HG02981 (cell line): Measurements from ENCODE around the gene DLG5.

ENCODE experiments used
- ATAC-seq: cut with Tn5 transposase; IDR thresholded peaks from one replicate; pipeline ENCODE4 v1.9.1; 2021; ENCODE audit warnings: mild to moderate bottlenecking, moderate library complexity; ENCODE audit not compliant: unreplicated experiment

The DLG5 gene

DNA sequence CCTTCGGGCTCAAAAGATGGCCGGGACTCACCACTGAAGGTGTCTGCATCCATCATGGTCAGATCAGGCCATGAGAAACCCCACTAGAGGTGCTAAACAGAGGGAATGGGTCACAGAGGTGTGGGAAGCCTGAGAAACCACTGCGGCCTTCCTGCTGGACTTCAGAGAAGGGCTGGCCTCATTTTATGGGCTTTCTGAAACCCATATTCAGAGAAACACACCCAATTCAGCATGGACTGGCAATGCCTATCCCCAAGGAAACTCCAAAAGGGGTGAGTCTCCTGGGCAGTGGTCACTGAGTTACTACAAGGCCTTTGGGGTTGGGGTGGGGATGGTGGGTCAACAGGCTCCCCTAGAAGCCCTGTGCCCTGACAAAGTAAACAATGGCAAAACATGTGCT, 58.0 kb downstream of the DLG5 start:
- no peak for ATAC-seq

DNA sequence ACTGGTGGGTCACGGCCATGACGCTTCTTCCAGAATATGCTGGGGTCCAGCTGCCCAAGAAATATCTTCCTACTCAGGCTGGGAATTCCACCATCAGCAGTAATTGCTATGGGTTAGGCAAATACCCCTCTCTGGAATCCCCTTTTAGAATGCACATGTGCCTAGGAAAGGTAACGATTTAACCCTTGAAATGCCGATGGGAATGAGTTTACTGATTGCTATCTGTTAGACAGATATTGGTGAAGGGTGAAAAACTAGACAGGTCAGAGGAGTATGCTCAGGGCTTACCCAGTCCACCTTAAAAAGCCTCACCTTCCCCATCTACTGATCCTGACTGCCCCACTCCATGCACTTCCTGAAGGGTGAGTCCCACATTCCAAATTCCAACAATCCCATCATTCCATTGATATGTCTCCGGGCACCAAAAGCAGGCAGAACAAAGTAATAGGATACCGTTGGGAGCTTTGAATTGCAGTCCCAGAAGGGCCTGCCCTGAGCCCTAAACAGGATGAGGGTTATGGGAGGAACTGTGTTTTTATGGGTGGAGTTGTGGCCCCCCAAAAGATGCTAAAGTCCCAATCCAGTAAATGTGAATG, 59.3 kb downstream of the DLG5 start:
- no peak for ATAC-seq

DNA sequence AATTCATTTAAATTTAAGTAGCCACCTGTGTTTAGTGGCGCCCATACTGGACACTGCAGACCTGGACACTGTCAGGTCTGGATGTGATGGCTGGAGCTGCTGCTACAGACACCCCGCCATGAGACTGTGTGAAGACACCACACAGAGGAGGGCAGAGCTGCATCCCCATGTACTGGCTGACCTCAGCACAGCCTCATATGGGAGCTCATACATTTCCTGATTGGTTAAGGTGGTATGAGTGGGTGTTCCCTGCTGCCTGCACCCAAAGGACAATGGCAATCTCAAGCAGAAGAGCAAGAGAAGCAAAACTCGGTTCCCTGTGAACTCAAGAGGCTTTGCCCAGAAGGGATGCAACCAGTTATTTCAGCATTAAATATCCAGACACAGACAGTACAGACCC, 60.0 kb downstream of the DLG5 start:
- no peak for ATAC-seq

DNA sequence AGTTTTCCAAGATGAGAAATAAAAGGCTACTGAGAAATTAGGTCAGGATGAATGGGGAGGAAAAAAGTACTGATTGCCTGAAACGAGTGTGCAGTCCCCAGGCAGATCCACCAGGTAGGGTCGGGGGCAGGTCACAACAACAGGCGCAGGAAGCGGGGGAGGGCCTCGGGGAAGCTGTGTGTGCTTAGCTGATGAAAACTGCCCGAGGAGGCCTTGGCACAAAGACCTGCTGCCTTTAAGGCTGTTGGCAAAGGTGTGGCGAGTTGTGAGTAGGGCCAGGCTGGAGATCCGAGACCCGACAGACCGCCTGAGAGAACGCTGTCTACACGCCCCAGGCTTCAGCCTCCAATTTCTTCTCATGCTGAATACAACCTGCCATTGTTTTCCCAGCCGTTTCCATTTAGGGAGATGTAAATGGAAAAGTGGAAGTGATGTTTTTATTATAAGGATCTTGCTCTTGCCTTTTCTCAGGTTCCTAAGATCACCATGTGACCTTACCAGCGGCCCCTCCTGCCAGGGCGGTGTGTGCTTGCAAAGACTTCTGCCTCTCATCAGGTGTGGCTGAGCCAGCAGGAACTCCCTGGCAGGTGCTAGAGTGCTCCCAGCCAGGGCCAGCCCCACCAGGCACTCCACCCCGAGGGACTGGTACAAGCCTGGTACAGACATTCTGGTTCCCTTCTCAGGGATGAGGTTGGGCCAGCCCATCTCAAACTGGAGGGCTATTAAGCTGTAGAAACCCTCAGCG, 60.8 kb downstream of the DLG5 start:
- no peak for ATAC-seq

DNA sequence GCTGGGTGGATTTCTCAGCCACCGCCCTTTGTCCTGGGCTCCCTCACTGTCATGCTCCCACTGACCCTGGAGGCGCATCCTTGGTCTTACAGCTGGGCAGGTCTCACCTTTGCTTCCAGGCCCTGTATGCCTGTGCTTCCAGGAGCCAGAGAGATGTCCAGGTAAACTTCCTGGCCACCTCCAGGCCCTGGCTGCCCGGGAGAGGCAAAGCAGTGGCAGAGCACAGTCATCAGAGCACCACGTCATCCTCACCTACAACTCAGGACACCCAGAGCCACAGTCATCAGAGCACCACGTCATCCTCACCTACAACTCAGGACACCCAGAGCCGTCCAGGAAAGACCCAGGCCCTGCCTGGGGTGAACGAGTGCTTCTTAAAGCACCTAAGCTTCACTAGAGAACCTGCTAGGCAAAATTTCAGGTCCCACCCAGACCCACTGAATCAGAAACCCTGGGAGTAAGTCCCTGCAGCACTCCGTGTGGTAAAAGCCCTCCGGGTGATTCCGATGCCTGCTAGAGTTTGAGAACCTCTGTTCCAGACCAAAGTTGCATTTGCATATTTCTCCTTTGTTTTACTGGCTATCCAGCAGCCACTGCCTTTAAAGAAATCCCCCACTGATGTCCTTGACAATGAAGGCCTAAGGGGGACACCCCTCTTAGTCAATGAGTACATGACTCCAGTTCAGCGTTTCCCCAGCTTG, 62.3 kb downstream of the DLG5 start:
- ATAC-seq = no peak

DNA sequence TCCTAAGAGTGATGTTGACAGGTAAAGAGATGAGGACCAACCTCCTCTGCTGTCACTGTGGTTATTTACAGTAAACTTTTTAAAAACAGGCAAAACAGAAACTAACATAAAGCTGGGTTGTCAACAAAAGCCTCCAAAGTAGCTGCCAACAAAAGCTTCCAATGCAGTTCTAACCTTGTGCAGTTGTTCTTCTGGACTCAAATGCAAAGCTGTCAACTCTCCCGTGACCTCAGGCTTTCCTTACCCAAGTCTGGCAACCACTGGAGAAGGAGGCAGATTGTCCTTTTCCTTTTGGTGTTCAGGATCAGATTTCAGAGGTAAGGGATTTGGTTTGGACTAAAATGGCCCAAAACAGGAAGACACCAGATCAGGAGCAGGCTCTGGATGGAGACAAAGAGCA, 63.1 kb downstream of the DLG5 start:
- ATAC-seq = no peak

DNA sequence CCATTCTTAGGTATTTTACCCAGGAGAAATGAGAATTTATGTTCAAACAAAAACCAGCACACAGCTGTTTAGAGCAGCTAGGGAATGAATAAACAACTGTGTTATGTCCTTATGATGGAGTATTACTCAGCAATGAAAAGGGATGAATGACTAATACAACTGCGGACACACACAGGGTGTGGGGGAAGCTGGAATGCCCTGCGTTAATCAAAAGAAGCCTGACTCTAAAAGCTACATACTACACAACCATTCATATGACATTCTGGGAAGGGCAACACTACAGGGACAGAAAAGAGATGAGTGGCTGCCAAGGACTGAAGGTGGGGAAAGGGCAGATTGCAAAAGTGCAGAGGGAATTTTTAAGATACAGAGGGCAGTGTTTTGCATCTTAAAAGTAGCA, 64.0 kb downstream of the DLG5 start:
- no peak for ATAC-seq

DNA sequence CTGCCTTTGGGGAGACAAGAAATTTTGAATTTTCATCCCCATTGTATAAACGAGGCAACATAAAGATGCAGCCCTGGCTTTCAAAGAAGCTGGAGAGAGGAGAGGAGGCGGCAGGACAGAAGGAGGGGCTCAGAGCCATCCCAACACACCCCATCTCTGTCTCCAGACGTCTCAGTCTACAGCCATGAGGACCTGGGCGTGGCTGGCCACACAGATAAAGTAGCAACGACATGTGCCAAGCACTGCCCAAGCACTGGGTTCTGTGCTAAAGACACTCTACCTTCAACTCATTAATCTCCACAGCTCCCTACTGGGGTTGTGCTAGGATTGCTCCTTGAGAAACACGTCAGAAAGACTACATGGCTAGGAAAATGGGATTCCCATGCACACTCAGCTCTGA, 65.2 kb downstream of the DLG5 start:
- ATAC-seq = no peak

DNA sequence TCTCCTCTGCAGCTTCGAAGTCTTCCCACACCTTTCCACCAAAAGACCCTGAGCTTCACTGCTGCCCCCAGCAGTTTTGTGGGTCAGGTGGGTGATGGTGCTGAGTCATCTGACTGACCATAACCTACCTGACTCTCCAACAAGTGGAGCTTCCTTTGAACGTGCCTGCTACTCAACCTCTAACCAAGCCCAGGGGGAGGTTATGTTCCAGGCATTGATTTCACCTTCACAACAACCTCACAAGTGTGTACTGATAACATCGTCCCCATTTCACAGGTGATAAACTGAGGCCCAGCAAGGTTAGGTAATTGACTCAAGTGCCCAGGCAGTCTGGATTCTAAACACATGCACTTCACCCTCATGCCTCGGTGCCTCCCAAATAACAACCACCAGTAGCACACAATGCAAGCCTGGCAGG, 66.7 kb downstream of the DLG5 start:
- ATAC-seq = no peak

DNA sequence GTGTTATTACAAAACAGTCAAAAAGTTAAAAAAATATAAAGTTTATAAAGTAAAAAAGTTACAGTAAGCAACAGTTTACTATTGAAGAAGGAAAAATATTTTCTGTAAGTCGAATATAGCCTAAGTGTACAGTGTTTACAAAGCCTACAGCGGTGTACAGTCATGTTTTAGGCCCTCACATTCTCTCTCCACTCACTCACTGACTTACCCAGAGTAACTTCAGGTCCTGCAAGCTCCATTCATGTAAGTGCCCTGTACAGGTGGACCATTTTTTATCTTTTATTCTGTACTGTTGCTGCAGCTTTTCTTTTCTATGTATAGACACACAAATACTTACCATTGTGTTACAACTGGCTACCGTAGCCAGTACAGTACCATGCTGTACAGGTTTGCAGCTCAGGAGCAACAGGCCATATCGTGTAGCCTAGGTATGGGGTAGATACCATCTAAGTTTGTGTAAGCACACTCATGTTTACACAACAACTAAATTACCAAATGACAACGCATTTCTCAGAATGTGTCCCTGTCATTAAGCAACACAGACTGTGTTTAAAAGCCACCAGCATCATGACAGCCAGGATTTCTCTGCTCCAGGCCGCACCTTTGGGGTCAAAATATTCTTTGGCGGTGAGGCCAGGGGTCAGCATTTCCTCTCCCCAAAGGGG, 67.2 kb downstream of the DLG5 start:
- ATAC-seq = no peak

DNA sequence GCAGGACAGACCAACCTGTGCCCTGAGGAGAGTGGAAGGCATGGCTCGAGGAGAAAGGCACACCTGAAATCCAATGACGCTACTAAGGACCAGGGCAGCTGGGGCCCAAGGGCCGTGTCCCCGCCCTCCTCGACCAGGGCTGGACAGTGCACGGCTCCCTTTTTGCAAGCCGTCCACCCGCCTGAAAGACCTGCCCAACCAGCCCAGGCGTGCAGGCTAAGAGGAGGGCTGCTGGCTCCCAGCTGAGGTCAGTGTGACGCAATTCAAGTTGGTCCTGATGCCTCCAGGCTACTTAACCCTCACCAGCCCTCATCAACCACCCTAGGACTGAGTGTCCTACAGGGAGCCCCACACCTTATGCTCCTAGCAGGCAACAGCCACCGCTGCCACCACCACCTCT, 69.3 kb downstream of the DLG5 start:
- ATAC-seq = no peak

DNA sequence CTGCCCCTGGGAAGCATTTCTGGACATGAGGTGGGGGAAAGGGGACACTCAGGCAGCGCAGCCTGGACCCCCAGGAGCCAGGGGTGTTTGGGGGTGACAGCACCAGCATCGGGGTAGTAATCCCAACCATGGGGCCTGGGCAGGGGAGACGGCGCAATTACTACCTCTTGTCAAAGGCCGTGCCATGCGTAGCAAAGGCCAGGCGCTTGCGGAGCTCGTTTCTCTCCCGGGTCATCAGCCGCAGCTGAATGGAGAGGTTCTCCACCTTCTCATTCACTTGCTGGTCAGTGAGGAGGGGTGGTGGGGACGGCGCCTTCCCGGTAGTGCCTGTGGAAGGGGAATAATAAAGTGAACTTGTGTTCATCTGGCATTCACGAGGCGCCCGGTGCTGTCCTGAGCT, 70.0 kb downstream of the DLG5 start:
- ATAC-seq = no peak

DNA sequence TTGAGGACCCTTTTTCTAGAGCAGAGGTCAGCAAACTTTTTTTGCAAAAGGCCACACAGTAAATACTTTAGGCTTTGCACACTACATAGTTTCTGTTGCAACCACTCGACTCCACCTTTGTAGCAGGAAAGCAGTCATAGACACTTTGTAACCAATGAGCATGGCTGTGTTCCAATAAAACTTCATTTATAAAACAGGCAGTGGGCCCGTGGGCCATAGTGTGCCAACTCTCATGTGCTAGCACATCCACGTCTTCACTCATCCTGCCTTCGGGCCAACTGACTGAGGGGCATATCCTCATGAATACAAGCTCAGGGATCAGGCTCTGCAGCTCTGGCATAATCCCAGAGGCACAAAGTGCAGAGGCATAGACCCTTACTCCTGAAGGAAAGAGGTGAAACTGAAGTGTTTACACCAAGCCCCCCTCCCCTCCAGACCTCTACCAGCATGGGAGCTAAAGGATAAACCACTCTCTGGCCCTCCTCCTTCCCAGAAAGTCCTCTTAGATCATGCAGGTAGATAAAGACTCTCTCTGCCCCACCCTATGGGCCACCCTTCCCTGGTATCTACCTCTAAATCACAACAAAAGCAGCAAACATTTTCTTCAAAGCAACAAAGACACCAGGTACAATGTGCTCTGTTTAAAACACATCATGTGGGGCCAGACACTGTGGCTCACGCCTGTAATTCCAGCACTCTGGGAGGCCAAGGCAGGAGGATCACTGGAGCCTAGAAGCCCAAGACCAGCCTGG, 71.0 kb downstream of the DLG5 start:
- ATAC-seq = no peak

DNA sequence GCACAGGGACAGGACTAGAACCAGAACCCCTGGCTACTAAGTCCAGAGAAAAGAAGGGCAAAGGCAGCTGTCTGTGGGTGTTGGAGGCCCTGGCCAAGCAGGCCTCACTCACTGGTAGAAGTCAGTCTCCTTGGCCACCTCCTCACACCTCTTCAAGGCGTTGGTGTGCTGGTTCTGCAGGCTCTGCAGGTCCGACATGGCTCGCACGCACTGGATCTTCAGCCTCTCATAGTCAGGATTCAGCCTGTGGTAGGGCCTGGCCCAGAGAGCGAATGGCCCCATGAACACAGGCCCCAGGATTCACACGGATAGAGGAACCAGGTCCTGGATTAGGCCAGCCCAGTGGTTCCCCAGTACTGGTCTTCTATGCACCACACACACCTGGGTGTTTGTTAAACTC, 72.4 kb downstream of the DLG5 start:
- no peak for ATAC-seq

DNA sequence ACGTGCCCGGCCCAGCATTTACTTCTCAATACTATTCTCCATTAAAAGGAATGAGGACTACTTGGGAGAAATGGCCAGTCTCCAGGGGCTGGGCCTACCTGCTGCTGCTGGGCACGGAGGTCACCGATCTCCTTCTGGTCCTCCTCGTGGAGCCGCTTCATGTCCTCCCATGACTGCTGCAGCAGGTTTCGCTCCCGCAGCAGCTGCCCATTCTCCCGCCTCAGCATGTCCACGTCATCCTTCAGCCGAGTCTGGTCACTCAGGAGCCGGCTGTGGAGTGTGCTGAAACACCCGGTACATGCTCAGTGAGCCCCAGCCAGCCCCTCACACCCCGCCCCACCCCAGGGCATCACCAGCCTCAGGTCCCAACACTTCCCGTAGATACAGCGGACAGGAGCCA, 73.3 kb downstream of the DLG5 start:
- ATAC-seq = no peak

DNA sequence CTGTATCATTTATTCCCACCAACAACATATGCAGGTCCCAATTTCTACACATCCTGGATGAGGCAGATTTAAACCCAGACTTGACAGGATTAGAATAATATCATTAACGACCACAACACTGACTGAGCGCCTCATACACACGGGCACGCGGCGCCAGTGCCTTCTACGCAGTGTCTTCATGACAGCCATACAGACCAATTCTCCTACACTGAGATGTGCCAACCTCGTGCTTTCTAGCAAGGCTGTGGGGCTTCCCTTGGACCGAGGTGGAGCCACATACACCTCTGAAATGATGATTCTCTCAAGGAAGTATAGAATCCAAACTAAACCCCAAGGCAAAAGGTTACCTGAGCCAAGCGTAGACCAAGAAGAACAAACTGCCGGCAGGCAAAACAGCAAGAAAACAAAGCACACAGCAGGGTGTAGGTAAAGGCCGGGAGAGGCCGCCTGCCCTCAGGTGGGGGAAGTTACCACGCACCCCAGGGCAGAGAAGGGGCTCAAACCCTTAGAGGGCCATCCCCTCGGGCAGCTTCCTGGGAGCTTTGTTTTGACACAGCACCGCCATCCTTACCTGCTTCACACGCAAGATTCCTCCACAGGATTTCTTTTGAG, 75.8 kb downstream of the DLG5 start:
- ATAC-seq = no peak

DNA sequence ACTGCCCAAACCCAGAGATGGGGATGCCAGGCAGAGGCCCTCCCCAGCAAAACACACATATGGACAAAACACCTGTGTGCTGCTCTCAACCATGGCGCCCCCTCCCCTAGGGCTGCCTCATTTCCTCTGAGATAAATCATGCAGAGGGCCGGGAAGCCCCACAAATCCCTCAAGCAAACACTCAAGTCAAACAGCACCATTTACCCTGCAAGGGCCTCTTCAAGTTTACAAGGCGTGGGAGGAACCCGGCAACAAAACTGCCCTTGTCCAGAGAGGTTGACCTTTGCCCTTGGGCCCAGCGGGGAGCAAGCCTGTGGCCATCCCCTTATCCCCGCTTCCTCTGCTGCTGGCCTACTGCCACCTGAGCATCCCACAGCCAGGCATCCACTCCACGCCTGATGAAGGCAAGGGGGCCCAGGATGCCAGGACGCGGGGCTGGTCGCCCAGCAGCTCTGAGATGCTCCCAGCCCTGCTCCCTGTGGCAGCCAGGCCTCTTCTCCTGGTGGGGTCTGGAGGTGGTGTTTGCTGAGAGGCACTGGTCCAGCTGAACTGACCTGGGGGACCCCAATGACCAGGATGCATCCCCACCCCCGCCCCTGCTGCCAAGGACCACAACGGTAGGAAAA, 77.4 kb downstream of the DLG5 start:
- no peak for ATAC-seq

DNA sequence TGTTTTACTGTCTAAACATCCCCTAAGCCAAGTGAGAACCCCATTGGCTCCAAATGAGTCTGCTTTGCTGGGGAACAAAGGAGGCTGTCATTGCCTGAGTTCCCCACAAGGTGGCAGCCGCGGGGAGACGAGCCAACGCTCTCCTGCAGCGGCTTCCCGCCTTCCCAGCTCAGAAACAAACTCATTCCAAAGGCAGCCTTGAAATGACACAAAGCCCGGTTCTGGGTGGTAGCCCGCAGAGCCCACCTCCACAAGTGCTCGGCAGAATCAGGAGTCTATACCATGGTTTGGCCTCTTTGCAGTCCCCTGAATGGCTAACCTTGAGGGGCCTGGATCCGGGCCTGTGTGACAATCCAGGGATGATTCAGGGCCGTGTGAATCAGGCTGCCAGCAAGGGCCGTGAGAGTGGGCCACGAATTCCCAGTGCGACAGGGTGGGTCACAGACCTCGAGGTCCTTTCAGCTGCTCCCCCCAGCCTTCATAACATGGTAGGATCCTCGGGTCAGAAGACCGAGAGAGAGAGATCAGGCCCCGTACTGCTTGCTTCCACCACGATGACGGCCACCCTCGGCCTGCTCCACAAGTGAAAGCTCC, 79.7 kb downstream of the DLG5 start:
- ATAC-seq = no peak

DNA sequence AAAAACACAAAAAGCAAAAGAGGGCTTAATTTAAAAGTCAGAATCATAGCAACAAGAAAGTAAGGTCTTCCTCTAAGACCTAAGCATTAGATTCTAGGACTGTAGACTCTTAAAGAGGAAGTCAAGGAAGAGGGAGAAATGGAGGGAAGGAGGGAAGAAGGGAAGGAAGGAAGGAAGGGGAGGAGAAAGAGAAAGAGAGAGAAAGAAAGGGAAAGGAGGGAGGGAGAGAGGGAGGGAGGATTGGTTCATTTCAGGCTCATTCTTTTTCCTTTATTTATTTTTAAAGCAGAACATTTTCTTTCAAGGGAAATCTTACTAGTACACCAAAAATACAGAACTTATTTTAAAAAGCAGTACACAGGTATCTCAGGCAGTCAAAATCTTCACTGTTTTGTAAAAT, 81.1 kb downstream of the DLG5 start:
- no peak for ATAC-seq
